ENCODE results near the gene CARMIL3.

CARMIL3 gene

GRCh38 chr14:24060443-24060842 lies 8.6 kb downstream of the CARMIL3 start:
- POLR2A ChIA-PET (ENCODE audit: low non-redundant PET) = no interaction called here

GRCh38 chr14:24060984-24061913 lies 9.4 kb downstream of the CARMIL3 start:
- TF ChIP-seq, protein P1, sequence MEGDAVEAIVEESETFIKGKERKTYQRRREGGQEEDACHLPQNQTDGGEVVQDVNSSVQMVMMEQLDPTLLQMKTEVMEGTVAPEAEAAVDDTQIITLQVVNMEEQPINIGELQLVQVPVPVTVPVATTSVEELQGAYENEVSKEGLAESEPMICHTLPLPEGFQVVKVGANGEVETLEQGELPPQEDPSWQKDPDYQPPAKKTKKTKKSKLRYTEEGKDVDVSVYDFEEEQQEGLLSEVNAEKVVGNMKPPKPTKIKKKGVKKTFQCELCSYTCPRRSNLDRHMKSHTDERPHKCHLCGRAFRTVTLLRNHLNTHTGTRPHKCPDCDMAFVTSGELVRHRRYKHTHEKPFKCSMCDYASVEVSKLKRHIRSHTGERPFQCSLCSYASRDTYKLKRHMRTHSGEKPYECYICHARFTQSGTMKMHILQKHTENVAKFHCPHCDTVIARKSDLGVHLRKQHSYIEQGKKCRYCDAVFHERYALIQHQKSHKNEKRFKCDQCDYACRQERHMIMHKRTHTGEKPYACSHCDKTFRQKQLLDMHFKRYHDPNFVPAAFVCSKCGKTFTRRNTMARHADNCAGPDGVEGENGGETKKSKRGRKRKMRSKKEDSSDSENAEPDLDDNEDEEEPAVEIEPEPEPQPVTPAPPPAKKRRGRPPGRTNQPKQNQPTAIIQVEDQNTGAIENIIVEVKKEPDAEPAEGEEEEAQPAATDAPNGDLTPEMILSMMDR (conservative IDR thresholded peaks at IDR 0.05; ENCODE audit: low read depth) = no peak
- CTCF ChIA-PET = interaction anchor here (0.8 to 1.4 kb wide), 2 partner anchors 9 to 29 kb away, joined by 3 to 4 read pairs; partner anchors contain the start of gene CARMIL3
- POLR2A ChIA-PET (ENCODE audit: low non-redundant PET) = no interaction called here
- H3K27ac ChIP-seq = no peak overlapping the region
- DNase-seq (ENCODE audit: low spot score) = no peak

More at GRCh38 chr14:24060443-24060842, 8.6 kb downstream of the CARMIL3 start:
- CTCF ChIA-PET = interaction anchor here (0.6 to 1.4 kb wide), 2 partner anchors 21 to 30 kb away, joined by 3 to 4 read pairs; no protein-coding TSS in a partner anchor
- H3K27ac ChIP-seq = no peak overlapping the region
- TF ChIP-seq, protein P1 (conservative IDR thresholded peaks at IDR 0.05; ENCODE audit: low read depth) = no peak
- no peak for DNase-seq (ENCODE audit: low spot score)

DNA sequence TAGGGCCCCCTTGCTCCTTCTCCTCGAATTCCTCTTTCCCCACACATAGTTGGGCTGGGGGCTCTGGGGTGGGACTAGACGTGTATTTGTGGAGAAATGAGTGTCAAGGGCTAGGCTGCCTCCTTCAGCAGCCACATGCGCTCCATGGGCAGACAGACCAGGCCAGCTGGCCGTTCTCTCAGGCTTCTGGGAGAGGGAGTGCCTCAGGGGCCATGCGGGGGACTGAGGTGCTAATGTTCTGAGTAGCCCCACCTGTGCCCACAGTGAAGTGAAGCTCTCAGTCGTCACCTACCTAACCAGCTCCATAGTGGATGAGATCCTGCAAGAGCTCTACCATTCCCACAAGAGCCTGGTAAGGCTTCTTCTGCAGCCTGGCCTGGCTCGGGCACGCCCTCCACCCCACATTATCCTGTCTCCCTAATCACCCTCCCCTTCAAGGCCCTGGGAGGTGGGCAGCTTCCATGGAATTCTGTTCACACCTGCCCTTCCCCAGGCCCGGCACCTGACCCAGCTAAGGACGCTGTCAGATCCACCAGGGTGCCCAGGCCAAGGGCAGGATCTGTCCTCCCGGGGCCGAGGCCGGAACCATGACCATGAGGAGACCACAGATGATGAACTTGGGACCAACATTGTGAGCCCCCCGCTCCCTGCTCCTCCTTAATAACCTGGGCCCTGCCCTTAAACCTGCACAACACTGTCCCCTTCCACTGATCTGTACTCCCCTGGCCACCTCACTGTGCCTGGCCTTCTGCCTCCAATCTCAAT lies 10.6 kb downstream of the CARMIL3 start:
- TF ChIP-seq, protein P1 (conservative IDR thresholded peaks at IDR 0.05; ENCODE audit: low read depth) = no peak
- ChIA-PET CTCF (interaction anchor here (0.8 to 1.4 kb wide), 2 partner anchors 11 to 28 kb away, joined by 3 to 4 read pairs; partner anchors contain the start of gene CARMIL3), POLR2A (ENCODE audit: low non-redundant PET) (no interaction called here)
- DNase-seq (ENCODE audit: low spot score) = no peak
- H3K27ac ChIP-seq = no peak overlapping the region

GRCh38 chr14:24063263-24063836 lies 11.5 kb downstream of the CARMIL3 start:
- no peak for DNase-seq (ENCODE audit: low spot score)
- ChIA-PET CTCF (no interaction called here), POLR2A (ENCODE audit: low non-redundant PET) (no interaction called here)
- TF ChIP-seq, protein P1 (conservative IDR thresholded peaks at IDR 0.05; ENCODE audit: low read depth) = no peak
- no peak overlapping the region for H3K27ac ChIP-seq

DNA sequence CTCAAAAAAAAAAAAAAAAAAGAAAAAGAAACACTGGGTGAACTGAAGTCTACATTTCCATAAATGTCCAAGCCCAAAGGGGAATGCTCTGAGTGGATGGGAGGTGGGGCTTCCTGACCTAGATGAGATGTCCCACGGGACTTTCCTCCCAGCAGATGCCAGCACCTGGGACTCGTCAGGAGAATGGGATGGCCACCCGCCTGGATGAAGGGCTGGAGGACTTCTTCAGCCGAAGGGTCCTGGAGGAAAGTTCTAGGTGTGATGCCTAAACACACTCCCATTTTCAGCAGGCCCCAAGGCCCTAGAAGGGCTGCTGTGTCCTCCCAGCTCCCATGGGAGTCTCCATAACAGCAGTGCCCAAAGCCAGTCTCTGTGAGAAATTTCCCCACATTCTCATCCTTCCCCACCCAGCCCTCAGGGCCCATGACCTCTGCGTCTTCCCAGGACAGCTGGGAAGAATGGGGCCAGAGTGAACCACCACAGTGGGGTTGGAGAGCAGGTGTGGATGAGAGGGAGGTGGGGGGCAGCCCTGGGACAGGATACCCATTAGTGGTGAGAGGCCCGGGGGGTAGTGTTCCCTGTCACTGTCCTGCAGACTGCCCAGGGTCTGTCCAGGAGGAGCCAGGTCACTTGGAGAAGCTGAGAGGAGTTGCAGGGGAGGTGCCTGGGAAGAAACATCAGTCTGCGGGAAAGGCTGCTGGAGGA lies 12.4 kb downstream of the CARMIL3 start:
- CTCF ChIA-PET = interaction anchor here (0.5 kb wide), 1 partner anchor 457 kb away, joined by 3 read pairs; no protein-coding TSS in a partner anchor

More for the DNA sequence above, 12.4 kb downstream of the CARMIL3 start:
- DNase-seq (ENCODE audit: low spot score) = no peak
- TF ChIP-seq, protein P1 (conservative IDR thresholded peaks at IDR 0.05; ENCODE audit: low read depth) = no peak
- no peak overlapping the region for H3K27ac ChIP-seq
- POLR2A ChIA-PET (ENCODE audit: low non-redundant PET) = no interaction called here

Measured in RWPE1 (cell line).